GM23338 (cell line): ENCODE data around the gene OFD1. TPM values are rescaled to one million over a fixed set of nuclear protein-coding genes. Genes with fewer than 3 reads are reported as not detected.

Source experiments
- ATAC-seq: fragments of 200-7000 bp; cut with Tn5 transposase; 3 replicates; pipeline ENCODE4 v1.9.1; 2020
- DNase-seq: peaks from one replicate; pipeline ENCODE4 v3.0.0-alpha.2; 2015; ENCODE audit warnings: low spot score
- H2AFZ ChIP-seq: fragments of 200-600 bp; sonication (generic); 2 replicates; pipeline ENCODE4 v1.8.0; 2016; ENCODE audit warnings: antibody characterized with exemption, mild to moderate bottlenecking, moderate library complexity
- H3F3A ChIP-seq: fragments of 200-600 bp; sonication (generic); replicated peaks from 2 replicates; pipeline ENCODE4 v1.8.0; 2017; ENCODE audit warnings: antibody characterized with exemption, mixed run types, low read depth
- H3K27ac ChIP-seq: fragments of 200-600 bp; sonication (generic); 2 replicates; pipeline ENCODE4 v1.6.1; 2016; ENCODE audit warnings: low read depth
- H3K27me3 ChIP-seq: fragments of 200-600 bp; sonication (generic); 2 replicates; pipeline ENCODE4 v1.8.0; 2016; ENCODE audit warnings: mild to moderate bottlenecking, mixed run types, moderate library complexity; ENCODE audit not compliant: insufficient read depth
- H3K36me3 ChIP-seq: fragments of 200-600 bp; sonication (generic); 2 replicates; pipeline ENCODE4 v1.8.0; 2016; ENCODE audit warnings: mild to moderate bottlenecking; ENCODE audit not compliant: insufficient read depth
- H3K4me1 ChIP-seq: fragments of 200-600 bp; sonication (generic); 2 replicates; pipeline ENCODE4 v1.8.0; 2016; ENCODE audit warnings: mild to moderate bottlenecking, moderate library complexity; ENCODE audit not compliant: insufficient read depth
- H3K4me2 ChIP-seq: fragments of 200-600 bp; sonication (generic); 2 replicates; pipeline ENCODE4 v1.7.1; 2017; ENCODE audit warnings: mixed run types
- H3K4me3 ChIP-seq: fragments of 200-600 bp; sonication (generic); 2 replicates; pipeline ENCODE4 v1.6.1; 2016; ENCODE audit warnings: mixed run types
- H3K79me2 ChIP-seq: fragments of 200-600 bp; sonication (generic); replicated peaks from 2 replicates; pipeline ENCODE4 v1.8.0; 2017; ENCODE audit warnings: mild to moderate bottlenecking; ENCODE audit not compliant: insufficient read depth
- H3K9me2 ChIP-seq: fragments of 200-600 bp; sonication (generic); 2 replicates; pipeline ENCODE4 v1.8.0; 2017; ENCODE audit not compliant: insufficient read depth
- H4K20me1 ChIP-seq: fragments of 200-600 bp; sonication (generic); replicated peaks from 2 replicates; pipeline ENCODE4 v1.8.0; 2017; ENCODE audit warnings: mild to moderate bottlenecking; ENCODE audit not compliant: insufficient read depth
- H3K27ac Mint-ChIP-seq: 2 replicates; pipeline ENCODE4 v1.8.0; 2020; ENCODE audit warnings: inconsistent platforms, mild to moderate bottlenecking, moderate library complexity, mixed read lengths
- H3K27me3 Mint-ChIP-seq: 3 replicates; pipeline ENCODE4 v1.8.0; 2022; ENCODE audit warnings: low read depth, mild to moderate bottlenecking, moderate library complexity, mixed read lengths, inconsistent platforms; ENCODE audit not compliant: insufficient read depth, poor library complexity
- H3K36me3 Mint-ChIP-seq: 3 replicates; pipeline ENCODE4 v1.8.0; 2021; ENCODE audit warnings: low read depth, mild to moderate bottlenecking, inconsistent platforms, moderate library complexity, mixed read lengths
- H3K4me1 Mint-ChIP-seq: 3 replicates; pipeline ENCODE4 v1.8.0; 2020; ENCODE audit warnings: mild to moderate bottlenecking, inconsistent platforms, mixed read lengths
- H3K4me3 Mint-ChIP-seq: 3 replicates; pipeline ENCODE4 v1.8.0; 2021; ENCODE audit warnings: moderate library complexity, mild to moderate bottlenecking, inconsistent platforms, mixed read lengths
- H3K9me3 Mint-ChIP-seq: 3 replicates; pipeline ENCODE4 v1.8.0; 2020; ENCODE audit warnings: moderate library complexity, mild to moderate bottlenecking, inconsistent platforms, mixed read lengths
- EZH2 ChIP-seq: fragments of 200-600 bp; sonication (generic); IDR thresholded peaks from one replicate; pipeline ENCODE4 v1.8.0; 2017; ENCODE audit warnings: antibody characterized with exemption, mild to moderate bottlenecking, low read depth; ENCODE audit not compliant: unreplicated experiment
- EZH2phosphoT487 ChIP-seq: fragments of 200-600 bp; sonication (generic); IDR thresholded peaks from one replicate; pipeline ENCODE4 v1.8.1; 2018; ENCODE audit warnings: antibody characterized with exemption; ENCODE audit not compliant: unreplicated experiment
- POLR2AphosphoS5 ChIP-seq: IDR thresholded peaks from 2 replicates; pipeline ENCODE4 v1.6.1; 2016; ENCODE audit warnings: antibody characterized with exemption, low read depth
- ZNF114 ChIP-seq: fragments of 250-450 bp; sonication (Bioruptor Pico); IDR thresholded peaks from 2 replicates; pipeline ENCODE4 v1.5.0; 2020; ENCODE audit warnings: mild to moderate bottlenecking, moderate library complexity
- polyA plus RNA-seq: library from polyadenylated mRNA; unstranded; fragments of >200 nt; fragmentation: Nextera tagmentation; extraction: Ambion mirVana; gene quantifications from 2 replicates; pipeline ENCODE4 v1.2.1, GENCODE V29; 2016
- total RNA-seq: library from RNA; depleted of rRNA; stranded (reverse); fragments of >200 nt; shearing (Covaris generic); gene quantifications from 2 replicates; pipeline ENCODE4 v1.2.3, GENCODE V29; 2014
- TF ChIP-seq, protein P1 (sequence below): IDR thresholded peaks from 2 replicates; pipeline ENCODE4 v1.6.1; 2016; ENCODE audit warnings: antibody characterized with exemption
- TF ChIP-seq, protein P2 (sequence below), 2 experiments: fragments of 200-600 bp in 1 of 2; sonication (generic) in 1 of 2; conservative IDR thresholded peaks; 2 replicates each; pipeline versions ENCODE4 v1.5.1 to v1.6.1; 2016 to 2017; ENCODE audit warnings: antibody characterized with exemption in 2 of 2, low read depth in 2 of 2, mild to moderate bottlenecking in 2 of 2, moderate library complexity in 1 of 2
- TF ChIP-seq, protein P3 (sequence below): IDR thresholded peaks from one replicate; pipeline ENCODE4 v1.6.1; 2018; ENCODE audit warnings: antibody characterized with exemption; ENCODE audit not compliant: unreplicated experiment

Gene OFD1
- total and polyA plus RNA-seq, 2 experiments from 2014 or later: 21.2 to 55.0 TPM

DNA sequence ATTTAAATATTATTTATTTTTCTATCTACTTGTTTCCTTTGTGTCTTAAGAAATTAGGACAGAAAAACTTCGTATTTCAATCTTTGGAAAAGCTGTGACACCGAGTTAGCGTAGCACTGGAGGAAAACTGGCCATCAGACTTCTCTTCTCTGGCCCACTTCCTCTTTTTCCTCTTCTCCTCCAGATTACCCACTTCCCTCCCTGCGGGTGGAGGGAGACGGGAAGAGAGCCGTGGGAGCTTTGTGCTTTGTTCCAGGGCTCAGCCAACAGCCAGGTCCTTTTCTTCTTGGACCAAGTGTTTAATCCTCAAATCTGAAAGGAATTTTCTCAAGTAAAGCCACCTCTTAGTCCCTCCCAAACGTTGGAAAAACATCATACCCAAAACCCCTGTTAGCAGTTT lies 29.7 kb downstream of the OFD1 start:
- DNase-seq (no peak), ATAC-seq (no peak)
- peaks cover 46% of the 10 kb centered on the region for H3K4me1 Mint-ChIP-seq
- Histone ChIP-seq H3K79me2 (no peaks in the 10 kb centered on the region), H3F3A (0 out of 2 replicates have a peak, but pooled peaks cover 3% of the 10 kb centered on the region), H3K4me1 (peaks cover 29% of the 10 kb centered on the region), H4K20me1 (no peaks in the 10 kb centered on the region), H3K4me2 (no peak overlapping the region), H3K9me2 (no peaks in the 10 kb centered on the region), H3K4me3 (no peak overlapping the region), H3K36me3 (peaks cover 5% of the 10 kb centered on the region; the same call in 1 of the 2 replicates), H3K27ac (no peak overlapping the region), H3K27me3 (no peaks in the 10 kb centered on the region), H2AFZ (no peak overlapping the region)
- H3K4me3 Mint-ChIP-seq: no peak overlapping the region
- peaks cover 3% of the 10 kb centered on the region; the same call in 1 of the 3 replicates for H3K9me3 Mint-ChIP-seq
- H3K27ac Mint-ChIP-seq: no peak overlapping the region
- TF ChIP-seq, protein P1, sequence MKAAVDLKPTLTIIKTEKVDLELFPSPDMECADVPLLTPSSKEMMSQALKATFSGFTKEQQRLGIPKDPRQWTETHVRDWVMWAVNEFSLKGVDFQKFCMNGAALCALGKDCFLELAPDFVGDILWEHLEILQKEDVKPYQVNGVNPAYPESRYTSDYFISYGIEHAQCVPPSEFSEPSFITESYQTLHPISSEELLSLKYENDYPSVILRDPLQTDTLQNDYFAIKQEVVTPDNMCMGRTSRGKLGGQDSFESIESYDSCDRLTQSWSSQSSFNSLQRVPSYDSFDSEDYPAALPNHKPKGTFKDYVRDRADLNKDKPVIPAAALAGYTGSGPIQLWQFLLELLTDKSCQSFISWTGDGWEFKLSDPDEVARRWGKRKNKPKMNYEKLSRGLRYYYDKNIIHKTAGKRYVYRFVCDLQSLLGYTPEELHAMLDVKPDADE: no peak
- peaks cover 70% of the 10 kb centered on the region for H3K36me3 Mint-ChIP-seq
- peaks cover 7% of the 10 kb centered on the region for H3K27me3 Mint-ChIP-seq

DNA sequence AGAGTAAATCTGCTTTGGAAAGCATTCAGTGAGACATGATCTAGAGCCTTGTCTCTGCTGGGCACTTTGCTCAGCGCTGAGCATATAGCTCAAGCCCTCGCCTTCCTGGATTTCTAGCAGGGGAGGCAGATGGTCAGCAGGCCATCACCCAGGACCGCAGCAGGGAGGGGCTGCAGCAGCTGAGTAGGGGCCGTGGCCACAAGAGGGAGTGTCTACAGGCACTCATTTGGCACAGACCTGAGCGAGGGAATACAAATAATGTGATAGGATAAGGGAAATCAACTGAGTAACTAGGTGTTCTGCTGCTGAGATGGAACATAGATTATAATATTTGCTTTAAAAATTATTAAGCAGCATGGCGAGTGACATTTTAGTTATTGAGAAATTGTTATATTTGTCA lies 30.2 kb downstream of the OFD1 start:
- Mint-ChIP-seq H3K9me3 (peaks cover 3% of the 10 kb centered on the region; the same call in 1 of the 3 replicates), H3K36me3 (peaks cover 74% of the 10 kb centered on the region), H3K4me3 (no peak overlapping the region), H3K4me1 (peaks cover 46% of the 10 kb centered on the region), H3K27me3 (peaks cover 7% of the 10 kb centered on the region), H3K27ac (no peak overlapping the region; the same call in 1 of the 2 replicates)
- Histone ChIP-seq H3K9me2 (no peaks in the 10 kb centered on the region), H3F3A (0 out of 2 replicates have a peak, but pooled peaks cover 3% of the 10 kb centered on the region), H3K4me2 (no peak overlapping the region), H4K20me1 (no peaks in the 10 kb centered on the region), H3K27me3 (no peaks in the 10 kb centered on the region), H3K4me1 (peaks cover 29% of the 10 kb centered on the region), H3K27ac (no peak overlapping the region), H3K79me2 (no peaks in the 10 kb centered on the region), H3K36me3 (peaks cover 6% of the 10 kb centered on the region; the same call in 1 of the 2 replicates), H2AFZ (no peak overlapping the region), H3K4me3 (no peak overlapping the region)
- TF ChIP-seq POLR2AphosphoS5 (no peak), EZH2 (no peak), EZH2phosphoT487 (no peak), ZNF114 (CRISPR knock-in tag) (no peak)
- TF ChIP-seq, protein P2, sequence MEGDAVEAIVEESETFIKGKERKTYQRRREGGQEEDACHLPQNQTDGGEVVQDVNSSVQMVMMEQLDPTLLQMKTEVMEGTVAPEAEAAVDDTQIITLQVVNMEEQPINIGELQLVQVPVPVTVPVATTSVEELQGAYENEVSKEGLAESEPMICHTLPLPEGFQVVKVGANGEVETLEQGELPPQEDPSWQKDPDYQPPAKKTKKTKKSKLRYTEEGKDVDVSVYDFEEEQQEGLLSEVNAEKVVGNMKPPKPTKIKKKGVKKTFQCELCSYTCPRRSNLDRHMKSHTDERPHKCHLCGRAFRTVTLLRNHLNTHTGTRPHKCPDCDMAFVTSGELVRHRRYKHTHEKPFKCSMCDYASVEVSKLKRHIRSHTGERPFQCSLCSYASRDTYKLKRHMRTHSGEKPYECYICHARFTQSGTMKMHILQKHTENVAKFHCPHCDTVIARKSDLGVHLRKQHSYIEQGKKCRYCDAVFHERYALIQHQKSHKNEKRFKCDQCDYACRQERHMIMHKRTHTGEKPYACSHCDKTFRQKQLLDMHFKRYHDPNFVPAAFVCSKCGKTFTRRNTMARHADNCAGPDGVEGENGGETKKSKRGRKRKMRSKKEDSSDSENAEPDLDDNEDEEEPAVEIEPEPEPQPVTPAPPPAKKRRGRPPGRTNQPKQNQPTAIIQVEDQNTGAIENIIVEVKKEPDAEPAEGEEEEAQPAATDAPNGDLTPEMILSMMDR (conservative IDR thresholded peaks at IDR 0.05; ENCODE audit: low read depth in 2 of 2): peak; percentile 48 to 64
- TF ChIP-seq, protein P3, sequence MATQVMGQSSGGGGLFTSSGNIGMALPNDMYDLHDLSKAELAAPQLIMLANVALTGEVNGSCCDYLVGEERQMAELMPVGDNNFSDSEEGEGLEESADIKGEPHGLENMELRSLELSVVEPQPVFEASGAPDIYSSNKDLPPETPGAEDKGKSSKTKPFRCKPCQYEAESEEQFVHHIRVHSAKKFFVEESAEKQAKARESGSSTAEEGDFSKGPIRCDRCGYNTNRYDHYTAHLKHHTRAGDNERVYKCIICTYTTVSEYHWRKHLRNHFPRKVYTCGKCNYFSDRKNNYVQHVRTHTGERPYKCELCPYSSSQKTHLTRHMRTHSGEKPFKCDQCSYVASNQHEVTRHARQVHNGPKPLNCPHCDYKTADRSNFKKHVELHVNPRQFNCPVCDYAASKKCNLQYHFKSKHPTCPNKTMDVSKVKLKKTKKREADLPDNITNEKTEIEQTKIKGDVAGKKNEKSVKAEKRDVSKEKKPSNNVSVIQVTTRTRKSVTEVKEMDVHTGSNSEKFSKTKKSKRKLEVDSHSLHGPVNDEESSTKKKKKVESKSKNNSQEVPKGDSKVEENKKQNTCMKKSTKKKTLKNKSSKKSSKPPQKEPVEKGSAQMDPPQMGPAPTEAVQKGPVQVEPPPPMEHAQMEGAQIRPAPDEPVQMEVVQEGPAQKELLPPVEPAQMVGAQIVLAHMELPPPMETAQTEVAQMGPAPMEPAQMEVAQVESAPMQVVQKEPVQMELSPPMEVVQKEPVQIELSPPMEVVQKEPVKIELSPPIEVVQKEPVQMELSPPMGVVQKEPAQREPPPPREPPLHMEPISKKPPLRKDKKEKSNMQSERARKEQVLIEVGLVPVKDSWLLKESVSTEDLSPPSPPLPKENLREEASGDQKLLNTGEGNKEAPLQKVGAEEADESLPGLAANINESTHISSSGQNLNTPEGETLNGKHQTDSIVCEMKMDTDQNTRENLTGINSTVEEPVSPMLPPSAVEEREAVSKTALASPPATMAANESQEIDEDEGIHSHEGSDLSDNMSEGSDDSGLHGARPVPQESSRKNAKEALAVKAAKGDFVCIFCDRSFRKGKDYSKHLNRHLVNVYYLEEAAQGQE: no peak
- DNase-seq (peak; percentile 59), ATAC-seq (peak; percentile 80)
